BJ (cell line): ENCODE data around the gene FNDC5. TPM values are rescaled to one million over a fixed set of nuclear protein-coding genes. Genes with fewer than 3 reads are reported as not detected.

Source experiments
- CTCF ChIA-PET: fragments of 350-600 bp; formaldehyde crosslinking; extraction: SDS; loops from one replicate; lab custom pipeline; 2021; ENCODE audit warnings: antibody characterized with exemption, inconsistent platforms; lab: Yijun Ruan, JAX
- POLR2A ChIA-PET: fragments of 300-600 bp; sonication (Branson Sonifier 250); formaldehyde crosslinking; extraction: SDS; loops from one replicate; lab custom pipeline; 2021; ENCODE audit warnings: antibody characterized with exemption; lab: Charles Lee
- DNase-seq: peaks from one replicate; pipeline ENCODE4 v3.0.0-alpha.2; 2011; ENCODE audit warnings: low read depth
- H3K27me3 ChIP-seq: 2 replicates; pipeline ENCODE4 v1.6.0; 2011; ENCODE audit warnings: low read length; ENCODE audit not compliant: control insufficient read depth, insufficient read depth
- H3K36me3 ChIP-seq: 2 replicates; pipeline ENCODE4 v1.5.1; 2011; ENCODE audit warnings: low read length; ENCODE audit not compliant: control insufficient read depth, insufficient read depth
- H3K4me3 ChIP-seq: 2 replicates; pipeline ENCODE4 v1.5.1; 2011; ENCODE audit warnings: low read depth, mild to moderate bottlenecking, control low read depth, low read length
- CTCF ChIP-seq: IDR thresholded peaks from 2 replicates; pipeline ENCODE4 v1.5.1; 2011; ENCODE audit warnings: low read depth, mild to moderate bottlenecking, control low read depth, inconsistent platforms, low read length, moderate library complexity; ENCODE audit not compliant: insufficient read depth
- polyA plus RNA-seq: library from polyadenylated mRNA; depleted of rRNA; stranded (reverse); fragments of >200 nt; gene quantifications from 2 replicates; pipeline ENCODE4 v1.2.3, GENCODE V29; 2011

Gene FNDC5
- polyA plus RNA-seq, 1 experiment: 1.2 TPM

DNA sequence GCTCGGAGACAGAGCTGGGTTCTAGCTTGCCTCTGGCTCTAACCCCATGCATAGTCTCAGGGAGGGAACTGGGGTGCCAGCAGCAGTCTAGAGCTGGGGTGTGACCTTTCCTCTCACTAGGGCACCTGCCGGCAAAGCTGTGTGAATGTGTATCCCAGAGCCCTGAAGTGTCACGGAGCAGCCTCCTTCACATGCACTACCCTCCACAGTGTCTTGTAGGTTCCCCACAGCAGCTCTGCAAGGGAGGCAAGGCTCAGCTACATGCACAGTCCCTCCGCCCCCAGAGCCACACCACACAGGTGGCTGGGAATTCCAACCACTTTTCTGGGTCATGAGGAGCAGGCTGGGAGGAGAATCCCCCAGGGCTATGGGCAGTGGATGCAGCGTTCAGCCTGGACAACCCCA is 7.9 kb upstream of the FNDC5 start:
- DNase-seq: no peak
- POLR2A ChIA-PET: no interaction called here
- TF ChIP-seq CTCF: no peak
- H3K27me3 ChIP-seq: peaks cover under 1% of the 10 kb centered on the region
- H3K4me3 ChIP-seq: no peak overlapping the region
- no peaks in the 10 kb centered on the region for H3K36me3 ChIP-seq
- CTCF ChIA-PET: interaction anchor here (0.7 to 1.6 kb wide), 5 partner anchors 11 to 209 kb away, joined by 3 to 5 read pairs (median 3); no protein-coding TSS in a partner anchor

GRCh38 chr1:32878183-32878582 is 7.5 kb upstream of the FNDC5 start:
- ChIA-PET POLR2A (no interaction called here), CTCF (interaction anchor here (0.7 to 1.6 kb wide), 5 partner anchors 11 to 209 kb away, joined by 3 to 5 read pairs (median 3); no protein-coding TSS in a partner anchor)

GRCh38 chr1:32877211-32878110 is 6.7 kb upstream of the FNDC5 start:
- TF ChIP-seq CTCF: no peak
- no peak for DNase-seq
- POLR2A ChIA-PET: interaction anchor here (0.6 kb wide), 1 partner anchor 204 kb away, joined by 5 read pairs; no protein-coding TSS in a partner anchor
- Histone ChIP-seq H3K36me3 (no peaks in the 10 kb centered on the region), H3K27me3 (no peaks in the 10 kb centered on the region; the same call in 1 of the 2 replicates), H3K4me3 (no peak overlapping the region)
- CTCF ChIA-PET: interaction anchor here (0.6 to 6.7 kb wide), 18 partner anchors 9 to 734 kb away, joined by 3 to 55 read pairs (median 6); partner anchors contain the start of gene HPCA

More at GRCh38 chr1:32878183-32878582, 7.5 kb upstream of the FNDC5 start:
- no peak overlapping the region for H3K4me3 ChIP-seq
- TF ChIP-seq CTCF: no peak
- H3K27me3 ChIP-seq: no peaks in the 10 kb centered on the region; the same call in 1 of the 2 replicates
- no peaks in the 10 kb centered on the region for H3K36me3 ChIP-seq
- no peak for DNase-seq

DNA sequence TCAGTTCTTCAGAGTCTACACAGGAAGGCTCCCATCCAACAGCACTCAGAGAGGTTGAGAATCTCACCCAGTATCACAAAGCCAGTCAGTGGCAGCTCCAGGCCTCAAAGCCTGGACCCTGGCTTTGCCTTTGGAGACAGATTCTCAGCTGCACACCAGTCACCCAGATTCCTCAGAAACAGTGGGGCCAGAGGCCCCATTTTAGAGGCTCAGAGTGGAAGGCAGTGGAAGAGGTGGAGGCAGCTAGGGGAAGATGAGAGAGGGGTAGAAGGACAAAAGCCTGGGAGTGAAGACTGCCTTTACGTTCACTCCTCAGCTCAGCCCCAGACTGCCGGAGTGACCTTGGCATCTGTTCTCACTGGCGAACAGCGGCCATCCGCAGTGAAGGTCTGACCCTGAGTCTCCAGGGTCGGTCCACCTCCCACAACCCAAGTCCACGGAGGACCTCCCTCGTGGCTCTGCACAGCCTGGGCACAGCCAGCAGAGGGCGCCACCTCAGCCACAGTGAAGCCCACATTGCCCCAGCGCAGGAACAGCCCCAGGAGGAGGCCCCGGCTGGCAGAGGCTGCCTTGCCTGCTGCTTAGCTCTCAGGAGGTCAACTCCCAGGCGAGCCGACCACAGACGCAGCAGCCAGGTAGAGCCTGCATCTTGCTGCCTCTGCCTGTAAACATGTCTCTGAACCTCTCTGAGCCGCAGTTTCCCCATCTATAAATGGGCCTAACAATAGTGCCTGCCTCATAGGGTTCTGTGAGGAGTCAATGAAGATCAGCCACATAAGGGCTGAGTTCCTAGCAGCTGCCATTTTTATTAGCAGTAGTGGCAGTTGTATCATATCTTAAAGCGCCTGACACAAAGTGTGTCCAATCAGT is 5.9 kb upstream of the FNDC5 start:
- no peak overlapping the region for H3K4me3 ChIP-seq
- DNase-seq: no peak
- peak; percentile 93 for TF ChIP-seq CTCF
- peaks cover 4% of the 10 kb centered on the region; the same call in 1 of the 2 replicates for H3K27me3 ChIP-seq
- ChIA-PET POLR2A (interaction anchor here (0.6 kb wide), 1 partner anchor 205 kb away, joined by 5 read pairs; no protein-coding TSS in a partner anchor), CTCF (interaction anchor here (0.6 to 6.7 kb wide), 25 partner anchors 8 to 735 kb away, joined by 3 to 55 read pairs (median 4); partner anchors contain the start of gene HPCA)
- H3K36me3 ChIP-seq: no peaks in the 10 kb centered on the region
